ENCODE data around the gene CCNG1. TPM values are rescaled to one million over a fixed set of nuclear protein-coding genes. Genes with fewer than 3 reads are reported as not detected.

The CCNG1 gene
- total and polyA plus RNA-seq, 9 donors: 194 to 376 (median 298) TPM

GRCh38 chr5:163473635-163474243, 36.3 kb downstream of the CCNG1 start:
- WGBS (ENCODE audit: insufficient coverage): no CpG with 5 or more reads among the region's 3 CpGs
- no peak overlapping the region for H3K27ac ChIP-seq (ENCODE audit: low read length)
- H3K9me3 ChIP-seq (replicated peaks; ENCODE audit: control insufficient read depth, low read depth, low read length): no peaks in the 10 kb centered on the region

GRCh38 chr5:163475411-163475810, 38.0 kb downstream of the CCNG1 start:
- Histone ChIP-seq H3K9me3 (replicated peaks; ENCODE audit: control insufficient read depth, low read depth, low read length) (no peaks in the 10 kb centered on the region), H3K36me3 (ENCODE audit: control insufficient read depth, insufficient read depth, low read length) (peaks cover 8% of the 10 kb centered on the region), H3K4me1 (ENCODE audit: control insufficient read depth, insufficient read depth, low read length) (no peaks in the 10 kb centered on the region), H3K4me3 (ENCODE audit: low read length) (no peak overlapping the region), H3K27me3 (ENCODE audit: control insufficient read depth, insufficient read depth, low read length) (no peaks in the 10 kb centered on the region), H3K27ac (ENCODE audit: low read length) (no peak overlapping the region)
- 80% methylated on average over 1 of the region's 2 CpGs for WGBS (ENCODE audit: insufficient coverage)
- no peak for DNase-seq

More at GRCh38 chr5:163473635-163474243, 36.3 kb downstream of the CCNG1 start:
- DNase-seq: peak; percentile 19
- Histone ChIP-seq H3K4me3 (ENCODE audit: low read length) (no peak overlapping the region), H3K36me3 (ENCODE audit: control insufficient read depth, insufficient read depth, low read length) (peaks cover 12% of the 10 kb centered on the region), H3K4me1 (ENCODE audit: control insufficient read depth, insufficient read depth, low read length) (no peaks in the 10 kb centered on the region), H3K27me3 (ENCODE audit: control insufficient read depth, insufficient read depth, low read length) (no peaks in the 10 kb centered on the region)

DNA sequence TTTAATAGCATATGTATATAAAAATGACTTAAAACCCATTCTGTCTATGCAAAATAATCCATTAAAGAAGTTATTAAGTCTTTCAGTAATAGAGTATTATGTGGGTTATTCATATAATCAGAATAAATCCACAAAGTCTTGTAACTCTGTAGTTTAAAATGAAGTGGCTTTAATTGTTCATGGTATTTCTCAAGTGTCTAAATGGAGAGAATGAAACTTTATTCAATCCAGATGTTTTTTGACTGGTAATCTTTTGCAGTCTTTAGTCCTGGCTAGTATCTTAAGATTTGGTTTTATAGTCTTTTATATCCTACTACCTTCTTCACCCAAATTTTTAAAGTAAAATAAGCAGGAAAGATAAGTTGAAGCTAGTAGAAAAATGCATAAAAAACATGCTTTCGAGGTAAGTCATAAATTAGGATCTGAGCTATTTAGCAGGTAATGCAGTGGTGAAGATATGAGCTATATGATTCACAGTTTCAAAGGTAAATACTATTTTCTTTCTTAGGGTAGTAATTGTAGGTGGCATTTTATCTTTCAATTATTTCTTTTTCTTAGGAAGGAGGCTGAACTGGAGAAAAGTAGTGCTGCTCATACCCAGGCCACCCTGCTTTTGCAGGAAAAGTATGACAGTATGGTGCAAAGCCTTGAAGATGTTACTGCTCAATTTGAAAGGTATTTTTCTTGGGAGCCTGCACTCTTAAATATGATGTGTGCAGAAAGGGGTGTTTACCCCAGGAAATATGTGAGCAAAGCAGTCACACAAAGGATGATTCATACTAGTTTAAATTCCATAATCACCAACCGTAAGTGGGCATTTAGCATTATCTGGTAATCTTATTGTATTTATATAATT, 41.0 kb downstream of the CCNG1 start:
- peaks cover 5% of the 10 kb centered on the region for H3K36me3 ChIP-seq (ENCODE audit: control insufficient read depth, insufficient read depth, low read length)
- no CpG with 5 or more reads among the region's 2 CpGs for WGBS (ENCODE audit: insufficient coverage)

DNA sequence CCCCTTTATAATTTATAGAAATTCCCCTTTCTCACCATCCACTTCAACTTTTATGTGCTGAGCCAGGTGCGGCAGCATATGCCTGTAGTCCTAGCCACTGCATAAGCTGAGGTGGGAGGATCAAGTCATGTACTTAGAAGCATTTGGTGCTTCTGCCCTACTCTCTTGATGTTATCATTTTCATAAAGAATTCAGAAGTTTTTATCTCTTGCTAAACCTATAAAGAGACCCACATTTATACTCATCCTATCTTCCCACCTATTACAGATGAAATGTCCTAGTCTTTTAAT, 41.5 kb downstream of the CCNG1 start:
- no peaks in the 10 kb centered on the region for H3K27me3 ChIP-seq (ENCODE audit: control insufficient read depth, insufficient read depth, low read length)
- no peak for DNase-seq
- H3K4me1 ChIP-seq (ENCODE audit: control insufficient read depth, insufficient read depth, low read length): no peaks in the 10 kb centered on the region
- H3K9me3 ChIP-seq (replicated peaks; ENCODE audit: control insufficient read depth, low read depth, low read length): no peaks in the 10 kb centered on the region
- no peak overlapping the region for H3K4me3 ChIP-seq (ENCODE audit: low read length)
- peaks cover 5% of the 10 kb centered on the region for H3K36me3 ChIP-seq (ENCODE audit: control insufficient read depth, insufficient read depth, low read length)
- no CpG with 5 or more reads among the region's 1 CpG for whole genome bisulfite sequencing (ENCODE audit: insufficient coverage)
- H3K27ac ChIP-seq (ENCODE audit: low read length): no peak overlapping the region

More for the DNA sequence above, 41.0 kb downstream of the CCNG1 start:
- DNase-seq: no peak
- no peak overlapping the region for H3K4me3 ChIP-seq (ENCODE audit: low read length)
- H3K27me3 ChIP-seq (ENCODE audit: control insufficient read depth, insufficient read depth, low read length): no peaks in the 10 kb centered on the region
- H3K4me1 ChIP-seq (ENCODE audit: control insufficient read depth, insufficient read depth, low read length): no peaks in the 10 kb centered on the region
- no peak overlapping the region for H3K27ac ChIP-seq (ENCODE audit: low read length)
- H3K9me3 ChIP-seq (replicated peaks; ENCODE audit: control insufficient read depth, low read depth, low read length): no peaks in the 10 kb centered on the region

- no peaks in the 10 kb centered on the region for H3K9me3 ChIP-seq (replicated peaks; ENCODE audit: control insufficient read depth, low read depth, low read length)
- no peaks in the 10 kb centered on the region for H3K27me3 ChIP-seq (ENCODE audit: control insufficient read depth, insufficient read depth, low read length)
- no peaks in the 10 kb centered on the region for H3K4me1 ChIP-seq (ENCODE audit: control insufficient read depth, insufficient read depth, low read length)
- no CpG with 5 or more reads among the region's 6 CpGs for WGBS (ENCODE audit: insufficient coverage)
- H3K4me3 ChIP-seq (ENCODE audit: low read length): no peak overlapping the region
- H3K36me3 ChIP-seq (ENCODE audit: control insufficient read depth, insufficient read depth, low read length): peaks cover 15% of the 10 kb centered on the region
- H3K27ac ChIP-seq (ENCODE audit: low read length): no peak overlapping the region
- peak; percentile 4 for DNase-seq
Measured at GRCh38 chr5:163489055-163489744, 51.8 kb downstream of the CCNG1 start.

- H3K27me3 ChIP-seq (ENCODE audit: control insufficient read depth, insufficient read depth, low read length): no peaks in the 10 kb centered on the region
- H3K27ac ChIP-seq (ENCODE audit: low read length): no peak overlapping the region
- DNase-seq: no peak
- H3K9me3 ChIP-seq (replicated peaks; ENCODE audit: control insufficient read depth, low read depth, low read length): no peaks in the 10 kb centered on the region
- no peaks in the 10 kb centered on the region for H3K4me1 ChIP-seq (ENCODE audit: control insufficient read depth, insufficient read depth, low read length)
- no peak overlapping the region for H3K4me3 ChIP-seq (ENCODE audit: low read length)
- peaks cover 15% of the 10 kb centered on the region for H3K36me3 ChIP-seq (ENCODE audit: control insufficient read depth, insufficient read depth, low read length)
- no CpG with 5 or more reads among the region's 3 CpGs for WGBS (ENCODE audit: insufficient coverage)
Measured at GRCh38 chr5:163489745-163490075, 52.3 kb downstream of the CCNG1 start.

Other genes starting within 250 kb of the CCNG1 start
- 24.3 TPM for gene NUDCD2, start 22.5 kb downstream of the CCNG1 start, total RNA-seq
- gene NUDCD2, start 22.5 kb downstream of the CCNG1 start, polyA plus RNA-seq (ENCODE audit: insufficient read depth in 1 of 8, insufficient read length in 8 of 8, low replicate concordance in 1 of 8): 10 to 100 TPM; 39.3 to 45.0 (median 42.2) TPM
- 10.8 TPM for gene HMMR, start 23.0 kb downstream of the CCNG1 start, total RNA-seq
- gene HMMR, start 23.0 kb downstream of the CCNG1 start, polyA plus RNA-seq (ENCODE audit: insufficient read depth in 1 of 8, insufficient read length in 8 of 8, low replicate concordance in 1 of 8): 10 to 100 TPM in 5 of 8 donors, 1 to 10 TPM in 3; 7.8 to 13.4 (median 10.4) TPM
- 34.8 TPM for gene MAT2B, start 68.0 kb downstream of the CCNG1 start, total RNA-seq
- 10 to 100 TPM; 48.8 to 56.8 (median 51.1) TPM for gene MAT2B, start 68.0 kb downstream of the CCNG1 start, polyA plus RNA-seq (ENCODE audit: insufficient read depth in 1 of 8, insufficient read length in 8 of 8, low replicate concordance in 1 of 8)